Liver (tissue), 3 donors: ENCODE data around the gene CNDP2.

Experiments used
- ATF3 ChIP-seq: IDR thresholded peaks from 2 replicates; pipeline ENCODE4 v1.6.1; 2016; ENCODE audit warnings: antibody characterized with exemption
- CTCF ChIP-seq: fragments of 150-350 bp; IDR thresholded peaks from 2 replicates; pipeline ENCODE4 v1.5.1; 2017; ENCODE audit warnings: improper control_type of control experiment, low read depth, low read length; ENCODE audit not compliant: missing input control
- EGR1 ChIP-seq, 2 donors: IDR thresholded peaks; 2 replicates each; pipeline ENCODE4 v1.6.1; 2016 to 2018; ENCODE audit warnings: antibody characterized with exemption in 2 of 2, low read depth in 2 of 2
- GABPA ChIP-seq, 2 donors: IDR thresholded peaks in 1 of 2; conservative IDR thresholded peaks in 1 of 2; 2 replicates each; pipeline ENCODE4 v1.6.1; 2016; ENCODE audit warnings: antibody characterized with exemption in 2 of 2, mild to moderate bottlenecking in 1 of 2, moderate library complexity in 1 of 2
- HNF4A ChIP-seq, 2 donors: conservative IDR thresholded peaks; 2 replicates each; pipeline ENCODE4 v1.6.1; 2016; ENCODE audit warnings: antibody characterized with exemption in 2 of 2, mild to moderate bottlenecking in 2 of 2
- JUND ChIP-seq, 2 donors: IDR thresholded peaks; 2 replicates each; pipeline ENCODE4 v1.6.1; 2016; ENCODE audit warnings: antibody characterized with exemption in 2 of 2
- MAX ChIP-seq: IDR thresholded peaks from 2 replicates; pipeline ENCODE4 v1.6.1; 2016; ENCODE audit warnings: antibody characterized with exemption
- RAD21 ChIP-seq, 2 donors: IDR thresholded peaks; 2 replicates each; pipeline ENCODE4 v1.6.1; 2016; ENCODE audit warnings: antibody characterized with exemption in 2 of 2, mild to moderate bottlenecking in 2 of 2
- REST ChIP-seq: IDR thresholded peaks from 2 replicates; pipeline ENCODE4 v1.6.1; 2016; ENCODE audit warnings: antibody characterized with exemption, mild to moderate bottlenecking
- SP1 ChIP-seq: IDR thresholded peaks from 2 replicates; pipeline ENCODE4 v1.6.1; 2018; ENCODE audit warnings: antibody characterized with exemption, mild to moderate bottlenecking
- TAF1 ChIP-seq: conservative IDR thresholded peaks from 2 replicates; pipeline ENCODE4 v1.6.1; 2016; ENCODE audit warnings: antibody characterized with exemption, mild to moderate bottlenecking
- YY1 ChIP-seq: IDR thresholded peaks from 2 replicates; pipeline ENCODE4 v1.6.1; 2016; ENCODE audit warnings: antibody characterized with exemption, mild to moderate bottlenecking
- ZBTB33 ChIP-seq: IDR thresholded peaks from 2 replicates; pipeline ENCODE4 v1.6.1; 2016; ENCODE audit warnings: antibody characterized with exemption
- donor health status: healthy.
- donor health status: healthy.

- TF ChIP-seq MAX (no peak), REST (no peak), CTCF (no peak), YY1 (no peak), TAF1 (no peak), ZBTB33 (no peak), JUND (IDR thresholded peaks at IDR 0.05) (no peak), RAD21 (IDR thresholded peaks at IDR 0.05) (no peak), EGR1 (IDR thresholded peaks at IDR 0.05; ENCODE audit: low read depth in 2 of 2) (no peak), GABPA (IDR thresholded peaks at IDR 0.05 in 1 of 2, conservative IDR thresholded peaks at IDR 0.05 in 1 of 2) (no peak), SP1 (no peak), HNF4A (conservative IDR thresholded peaks at IDR 0.05) (no peak), ATF3 (no peak)
Measured at GRCh38 chr18:74558096-74558495, 61.9 kb downstream of the CNDP2 start.
